Liver (tissue), 3 donors: Measurements from ENCODE around the gene NOS3.

Experiments
- EGR1 ChIP-seq, 2 donors: IDR thresholded peaks; 2 replicates each; pipeline ENCODE4 v1.6.1; 2016 to 2018; ENCODE audit warnings: antibody characterized with exemption in 2 of 2, low read depth in 2 of 2
- FOXA1 ChIP-seq: IDR thresholded peaks from 2 replicates; pipeline ENCODE4 v1.6.1; 2016; ENCODE audit warnings: antibody characterized with exemption
- JUND ChIP-seq, 2 donors: IDR thresholded peaks; 2 replicates each; pipeline ENCODE4 v1.6.1; 2016; ENCODE audit warnings: antibody characterized with exemption in 2 of 2
- RAD21 ChIP-seq, 2 donors: IDR thresholded peaks; 2 replicates each; pipeline ENCODE4 v1.6.1; 2016; ENCODE audit warnings: antibody characterized with exemption in 2 of 2, mild to moderate bottlenecking in 2 of 2
- SP1 ChIP-seq: IDR thresholded peaks from 2 replicates; pipeline ENCODE4 v1.6.1; 2018; ENCODE audit warnings: antibody characterized with exemption, mild to moderate bottlenecking
- TAF1 ChIP-seq: conservative IDR thresholded peaks from 2 replicates; pipeline ENCODE4 v1.6.1; 2016; ENCODE audit warnings: antibody characterized with exemption, mild to moderate bottlenecking
- YY1 ChIP-seq: IDR thresholded peaks from 2 replicates; pipeline ENCODE4 v1.6.1; 2016; ENCODE audit warnings: antibody characterized with exemption, mild to moderate bottlenecking
- TF ChIP-seq, protein P1 (sequence below): fragments of 150-350 bp; IDR thresholded peaks from 2 replicates; pipeline ENCODE4 v1.5.1; 2017; ENCODE audit warnings: improper control_type of control experiment, low read depth, low read length; ENCODE audit not compliant: missing input control
- TF ChIP-seq, protein P2 (sequence below): IDR thresholded peaks from 2 replicates; pipeline ENCODE4 v1.6.1; 2016; ENCODE audit warnings: antibody characterized with exemption, mild to moderate bottlenecking
- TF ChIP-seq, protein P3 (sequence below): IDR thresholded peaks from 2 replicates; pipeline ENCODE4 v1.6.1; 2016; ENCODE audit warnings: antibody characterized with exemption
- TF ChIP-seq, protein P4 (sequence below): IDR thresholded peaks from 2 replicates; pipeline ENCODE4 v1.6.1; 2016; ENCODE audit warnings: antibody characterized with exemption
- donor health status: healthy.
- donor health status: healthy.

DNA sequence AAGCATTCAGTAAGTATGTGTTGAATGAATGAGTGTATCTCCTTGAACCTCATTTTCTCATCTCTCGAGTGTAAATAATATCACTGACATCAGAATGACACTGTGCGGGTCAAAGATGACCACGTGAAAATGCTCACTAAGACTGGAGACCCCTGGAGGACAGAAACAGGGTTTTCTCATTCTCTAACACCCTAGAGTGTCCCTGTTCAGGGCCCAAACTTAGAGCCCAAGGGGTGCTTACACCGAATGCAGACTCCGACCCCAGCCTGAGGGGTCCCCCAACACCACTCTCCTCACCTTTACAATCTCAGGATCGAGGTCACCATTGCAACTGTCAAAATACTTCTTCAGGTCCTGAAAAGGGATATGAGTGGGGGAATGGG is 65.5 kb downstream of the NOS3 start:
- TF ChIP-seq, protein P1, sequence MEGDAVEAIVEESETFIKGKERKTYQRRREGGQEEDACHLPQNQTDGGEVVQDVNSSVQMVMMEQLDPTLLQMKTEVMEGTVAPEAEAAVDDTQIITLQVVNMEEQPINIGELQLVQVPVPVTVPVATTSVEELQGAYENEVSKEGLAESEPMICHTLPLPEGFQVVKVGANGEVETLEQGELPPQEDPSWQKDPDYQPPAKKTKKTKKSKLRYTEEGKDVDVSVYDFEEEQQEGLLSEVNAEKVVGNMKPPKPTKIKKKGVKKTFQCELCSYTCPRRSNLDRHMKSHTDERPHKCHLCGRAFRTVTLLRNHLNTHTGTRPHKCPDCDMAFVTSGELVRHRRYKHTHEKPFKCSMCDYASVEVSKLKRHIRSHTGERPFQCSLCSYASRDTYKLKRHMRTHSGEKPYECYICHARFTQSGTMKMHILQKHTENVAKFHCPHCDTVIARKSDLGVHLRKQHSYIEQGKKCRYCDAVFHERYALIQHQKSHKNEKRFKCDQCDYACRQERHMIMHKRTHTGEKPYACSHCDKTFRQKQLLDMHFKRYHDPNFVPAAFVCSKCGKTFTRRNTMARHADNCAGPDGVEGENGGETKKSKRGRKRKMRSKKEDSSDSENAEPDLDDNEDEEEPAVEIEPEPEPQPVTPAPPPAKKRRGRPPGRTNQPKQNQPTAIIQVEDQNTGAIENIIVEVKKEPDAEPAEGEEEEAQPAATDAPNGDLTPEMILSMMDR: no peak
- no peak for TF ChIP-seq SP1
- no peak for TF ChIP-seq JUND (IDR thresholded peaks at IDR 0.05)
- TF ChIP-seq, protein P2, sequence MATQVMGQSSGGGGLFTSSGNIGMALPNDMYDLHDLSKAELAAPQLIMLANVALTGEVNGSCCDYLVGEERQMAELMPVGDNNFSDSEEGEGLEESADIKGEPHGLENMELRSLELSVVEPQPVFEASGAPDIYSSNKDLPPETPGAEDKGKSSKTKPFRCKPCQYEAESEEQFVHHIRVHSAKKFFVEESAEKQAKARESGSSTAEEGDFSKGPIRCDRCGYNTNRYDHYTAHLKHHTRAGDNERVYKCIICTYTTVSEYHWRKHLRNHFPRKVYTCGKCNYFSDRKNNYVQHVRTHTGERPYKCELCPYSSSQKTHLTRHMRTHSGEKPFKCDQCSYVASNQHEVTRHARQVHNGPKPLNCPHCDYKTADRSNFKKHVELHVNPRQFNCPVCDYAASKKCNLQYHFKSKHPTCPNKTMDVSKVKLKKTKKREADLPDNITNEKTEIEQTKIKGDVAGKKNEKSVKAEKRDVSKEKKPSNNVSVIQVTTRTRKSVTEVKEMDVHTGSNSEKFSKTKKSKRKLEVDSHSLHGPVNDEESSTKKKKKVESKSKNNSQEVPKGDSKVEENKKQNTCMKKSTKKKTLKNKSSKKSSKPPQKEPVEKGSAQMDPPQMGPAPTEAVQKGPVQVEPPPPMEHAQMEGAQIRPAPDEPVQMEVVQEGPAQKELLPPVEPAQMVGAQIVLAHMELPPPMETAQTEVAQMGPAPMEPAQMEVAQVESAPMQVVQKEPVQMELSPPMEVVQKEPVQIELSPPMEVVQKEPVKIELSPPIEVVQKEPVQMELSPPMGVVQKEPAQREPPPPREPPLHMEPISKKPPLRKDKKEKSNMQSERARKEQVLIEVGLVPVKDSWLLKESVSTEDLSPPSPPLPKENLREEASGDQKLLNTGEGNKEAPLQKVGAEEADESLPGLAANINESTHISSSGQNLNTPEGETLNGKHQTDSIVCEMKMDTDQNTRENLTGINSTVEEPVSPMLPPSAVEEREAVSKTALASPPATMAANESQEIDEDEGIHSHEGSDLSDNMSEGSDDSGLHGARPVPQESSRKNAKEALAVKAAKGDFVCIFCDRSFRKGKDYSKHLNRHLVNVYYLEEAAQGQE: no peak
- TF ChIP-seq FOXA1: no peak
- TF ChIP-seq, protein P3, sequence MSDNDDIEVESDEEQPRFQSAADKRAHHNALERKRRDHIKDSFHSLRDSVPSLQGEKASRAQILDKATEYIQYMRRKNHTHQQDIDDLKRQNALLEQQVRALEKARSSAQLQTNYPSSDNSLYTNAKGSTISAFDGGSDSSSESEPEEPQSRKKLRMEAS: no peak
- TF ChIP-seq TAF1: no peak
- TF ChIP-seq, protein P4, sequence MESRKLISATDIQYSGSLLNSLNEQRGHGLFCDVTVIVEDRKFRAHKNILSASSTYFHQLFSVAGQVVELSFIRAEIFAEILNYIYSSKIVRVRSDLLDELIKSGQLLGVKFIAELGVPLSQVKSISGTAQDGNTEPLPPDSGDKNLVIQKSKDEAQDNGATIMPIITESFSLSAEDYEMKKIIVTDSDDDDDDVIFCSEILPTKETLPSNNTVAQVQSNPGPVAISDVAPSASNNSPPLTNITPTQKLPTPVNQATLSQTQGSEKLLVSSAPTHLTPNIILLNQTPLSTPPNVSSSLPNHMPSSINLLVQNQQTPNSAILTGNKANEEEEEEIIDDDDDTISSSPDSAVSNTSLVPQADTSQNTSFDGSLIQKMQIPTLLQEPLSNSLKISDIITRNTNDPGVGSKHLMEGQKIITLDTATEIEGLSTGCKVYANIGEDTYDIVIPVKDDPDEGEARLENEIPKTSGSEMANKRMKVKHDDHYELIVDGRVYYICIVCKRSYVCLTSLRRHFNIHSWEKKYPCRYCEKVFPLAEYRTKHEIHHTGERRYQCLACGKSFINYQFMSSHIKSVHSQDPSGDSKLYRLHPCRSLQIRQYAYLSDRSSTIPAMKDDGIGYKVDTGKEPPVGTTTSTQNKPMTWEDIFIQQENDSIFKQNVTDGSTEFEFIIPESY: no peak
- TF ChIP-seq YY1: no peak
- TF ChIP-seq EGR1 (IDR thresholded peaks at IDR 0.05; ENCODE audit: low read depth in 2 of 2): no peak
- no peak for TF ChIP-seq RAD21 (IDR thresholded peaks at IDR 0.05)
